Right atrium auricular region (tissue), 2 donors: ENCODE data around the gene WASF2. TPM values are rescaled to one million over a fixed set of nuclear protein-coding genes. Genes with fewer than 3 reads are reported as not detected.
A peak's percentile ranks its signal among the peaks of the same experiment; 100 is the strongest.
"Not testable (repeated sequence)": the region's sequence is repeated elsewhere in the genome, so short reads cannot be mapped to it uniquely, and the experiment has no call there.

Experiments used
- DNase-seq: peaks from one replicate; pipeline ENCODE4 v3.0.0-alpha.2; 2019; ENCODE audit warnings: low spot score
- H3K27ac ChIP-seq, 2 donors: fragments of 200-600 bp; sonication (generic); 1 replicate in 1 of 2; 2 replicates in 1 of 2; pipeline ENCODE4 v1.5.1; 2016 to 2019
- H3K27me3 ChIP-seq, 2 donors: fragments of 200-600 bp; sonication (generic); one replicate each; pipeline versions ENCODE4 v1.5.1 to v1.6.0; 2017 to 2019
- H3K36me3 ChIP-seq: fragments of 200-600 bp; sonication (generic); one replicate; pipeline ENCODE4 v1.5.1; 2016
- H3K4me1 ChIP-seq, 2 donors: fragments of 200-600 bp; sonication (generic); one replicate each; pipeline versions ENCODE4 v1.5.1 to v1.6.0; 2017 to 2019
- H3K4me3 ChIP-seq, 2 donors: fragments of 200-600 bp; sonication (generic); 1 replicate in 1 of 2; 2 replicates in 1 of 2; pipeline ENCODE4 v1.5.1; 2017 to 2019; ENCODE audit warnings: mild to moderate bottlenecking in 1 of 2, moderate library complexity in 1 of 2
- H3K9me3 ChIP-seq, 2 donors: fragments of 200-600 bp; sonication (generic); one replicate each; pipeline ENCODE4 v1.5.1; 2019
- total RNA-seq, 2 donors: library from RNA; depleted of rRNA; stranded (reverse); fragments of >200 nt; gene quantifications; one replicate each; pipeline ENCODE4 v1.1.0, GENCODE V29; 2016
- TF ChIP-seq, protein P1 (sequence below), 2 donors: fragments of 200-600 bp; sonication (generic); IDR thresholded peaks; one replicate each; pipeline ENCODE4 v1.5.1; 2019; ENCODE audit warnings: antibody characterized with exemption in 2 of 2

WASF2 gene
- total RNA-seq, 2 donors from 2014 or later, result 20.7 to 49.0 TPM

GRCh38 chr1:27410709-27411108 is 79.3 kb downstream of the WASF2 start:
- peaks cover 3 to 33% of the 10 kb centered on the region in 2 donors for H3K4me1 ChIP-seq
- no peak overlapping the region for H3K4me3 ChIP-seq
- TF ChIP-seq, protein P1, sequence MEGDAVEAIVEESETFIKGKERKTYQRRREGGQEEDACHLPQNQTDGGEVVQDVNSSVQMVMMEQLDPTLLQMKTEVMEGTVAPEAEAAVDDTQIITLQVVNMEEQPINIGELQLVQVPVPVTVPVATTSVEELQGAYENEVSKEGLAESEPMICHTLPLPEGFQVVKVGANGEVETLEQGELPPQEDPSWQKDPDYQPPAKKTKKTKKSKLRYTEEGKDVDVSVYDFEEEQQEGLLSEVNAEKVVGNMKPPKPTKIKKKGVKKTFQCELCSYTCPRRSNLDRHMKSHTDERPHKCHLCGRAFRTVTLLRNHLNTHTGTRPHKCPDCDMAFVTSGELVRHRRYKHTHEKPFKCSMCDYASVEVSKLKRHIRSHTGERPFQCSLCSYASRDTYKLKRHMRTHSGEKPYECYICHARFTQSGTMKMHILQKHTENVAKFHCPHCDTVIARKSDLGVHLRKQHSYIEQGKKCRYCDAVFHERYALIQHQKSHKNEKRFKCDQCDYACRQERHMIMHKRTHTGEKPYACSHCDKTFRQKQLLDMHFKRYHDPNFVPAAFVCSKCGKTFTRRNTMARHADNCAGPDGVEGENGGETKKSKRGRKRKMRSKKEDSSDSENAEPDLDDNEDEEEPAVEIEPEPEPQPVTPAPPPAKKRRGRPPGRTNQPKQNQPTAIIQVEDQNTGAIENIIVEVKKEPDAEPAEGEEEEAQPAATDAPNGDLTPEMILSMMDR (IDR thresholded peaks at IDR 0.05), result no peak
- H3K27ac ChIP-seq, result no peak overlapping the region
- H3K9me3 ChIP-seq, result no peaks in the 10 kb centered on the region
- no peak for DNase-seq
- H3K36me3 ChIP-seq, result peaks cover 89% of the 10 kb centered on the region
- no peaks in the 10 kb centered on the region for H3K27me3 ChIP-seq

- Histone ChIP-seq H3K4me1 (peaks cover 3 to 43% of the 10 kb centered on the region in 2 donors), H3K27ac (no peak overlapping the region)
- TF ChIP-seq, protein P1 (IDR thresholded peaks at IDR 0.05), result no peak
Observed at GRCh38 chr1:27409669-27410068, 80.3 kb downstream of the WASF2 start.

DNA sequence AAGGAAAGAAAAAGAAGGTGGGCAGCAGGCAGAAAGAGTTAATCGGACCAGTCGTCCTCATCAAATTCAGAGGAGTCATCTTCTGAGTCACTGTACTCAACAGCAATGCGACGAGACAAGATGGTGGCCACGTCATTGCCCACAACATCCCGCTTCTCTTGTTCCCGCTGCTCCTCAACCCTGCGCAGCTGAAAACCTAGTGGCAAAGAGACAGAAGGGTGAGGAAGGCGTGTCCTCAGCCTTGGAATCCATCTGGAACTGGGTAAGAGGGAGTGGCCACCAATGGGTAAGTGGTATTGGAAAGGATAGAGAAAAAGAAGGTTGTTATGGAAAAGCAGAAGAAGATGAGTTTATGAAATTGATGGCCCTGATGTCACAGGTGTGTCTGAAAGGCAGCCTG is 81.8 kb downstream of the WASF2 start:
- DNase-seq, result no peak
- TF ChIP-seq, protein P1 (IDR thresholded peaks at IDR 0.05), result no peak
- Histone ChIP-seq H3K36me3 (peaks cover 63% of the 10 kb centered on the region), H3K9me3 (no peaks in the 10 kb centered on the region), H3K27me3 (no peaks in the 10 kb centered on the region), H3K4me1 (peaks cover 0 to 52% of the 10 kb centered on the region in 2 donors), H3K27ac (no peak overlapping the region), H3K4me3 (no peak overlapping the region)

More at GRCh38 chr1:27409669-27410068, 80.3 kb downstream of the WASF2 start:
- no peak for DNase-seq
- Histone ChIP-seq H3K4me3 (no peak overlapping the region), H3K9me3 (no peaks in the 10 kb centered on the region), H3K36me3 (peaks cover 79% of the 10 kb centered on the region), H3K27me3 (no peaks in the 10 kb centered on the region)

GRCh38 chr1:27406791-27407190 is 83.2 kb downstream of the WASF2 start:
- Histone ChIP-seq H3K4me1 (peaks cover 0 to 57% of the 10 kb centered on the region in 2 donors), H3K36me3 (peaks cover 51% of the 10 kb centered on the region), H3K27ac (peak overlapping the region; percentile 79 to 80)
- H3K4me3 ChIP-seq, H3K9me3 ChIP-seq, H3K27me3 ChIP-seq, DNase-seq: not testable (repeated sequence)

- TF ChIP-seq, protein P1 (IDR thresholded peaks at IDR 0.05), result no peak
- peak overlapping the region; percentile 79 to 80 for H3K27ac ChIP-seq
- no peak for DNase-seq
- no peaks in the 10 kb centered on the region for H3K27me3 ChIP-seq
- H3K36me3 ChIP-seq, result peaks cover 46% of the 10 kb centered on the region
- no peaks in the 10 kb centered on the region for H3K9me3 ChIP-seq
- no peak overlapping the region for H3K4me3 ChIP-seq
- H3K4me1 ChIP-seq, result peaks cover 0 to 62% of the 10 kb centered on the region in 2 donors
Observed at GRCh38 chr1:27406362-27406680, 83.6 kb downstream of the WASF2 start.

DNA sequence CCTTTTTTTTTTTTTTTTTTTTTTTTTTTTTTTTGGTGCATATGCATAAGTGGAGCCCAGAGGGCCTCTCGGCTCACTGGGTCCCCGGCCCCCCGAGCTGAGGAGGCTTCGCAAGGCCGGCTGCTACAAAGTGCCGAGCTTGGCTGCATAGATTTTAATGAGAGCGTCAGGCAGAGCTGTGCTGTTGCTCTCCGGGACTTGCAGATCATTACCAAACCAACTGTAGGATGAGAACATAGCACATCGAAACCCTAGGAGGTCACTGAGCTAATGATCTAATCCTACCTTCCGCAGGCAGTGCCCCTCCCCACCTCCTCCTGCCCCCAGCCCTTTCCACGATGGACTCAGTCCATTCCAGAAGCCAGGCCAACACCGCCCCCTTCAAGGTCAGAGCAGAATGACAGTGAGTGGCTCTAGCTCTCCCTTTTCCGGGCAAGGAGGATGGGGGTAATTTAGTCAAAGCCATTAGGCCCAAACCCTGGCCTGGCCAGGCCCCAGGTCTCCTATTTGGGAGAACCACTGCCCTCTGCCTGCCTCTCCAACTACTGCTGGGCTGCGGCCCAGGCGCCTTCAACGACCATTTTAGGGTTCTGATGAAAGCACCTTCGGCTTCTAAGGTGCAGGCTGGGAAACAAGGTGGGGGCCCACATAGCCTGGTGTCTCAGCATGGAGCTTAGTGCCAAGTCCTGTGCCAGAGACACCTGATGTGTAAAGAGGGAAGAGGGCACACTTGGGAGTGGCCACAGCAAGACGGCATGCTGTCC is 84.2 kb downstream of the WASF2 start:
- H3K27me3 ChIP-seq, H3K4me3 ChIP-seq, DNase-seq, H3K9me3 ChIP-seq: not testable (repeated sequence)
- Histone ChIP-seq H3K27ac (peak overlapping the region; percentile 79 to 80), H3K4me1 (peaks cover 0 to 66% of the 10 kb centered on the region in 2 donors), H3K36me3 (peaks cover 41% of the 10 kb centered on the region)
- TF ChIP-seq, protein P1 (IDR thresholded peaks at IDR 0.05), result peak in 1 of 2 donors; percentile 46
